HCT116 (cell line): ENCODE data around the gene FAM124B. TPM values are rescaled to one million over a fixed set of nuclear protein-coding genes. Genes with fewer than 3 reads are reported as not detected.

Experiments used
- ATAC-seq: fragments of 200-7000 bp; cut with Tn5 transposase; 2 replicates; pipeline ENCODE4 v1.9.1; 2020; ENCODE audit warnings: mild to moderate bottlenecking, moderate library complexity
- BruUV-seq: library from RNA; stranded (reverse); fragments of 400-500 nt; replicated peaks from 2 replicates; lab custom pipeline; 2021; lab: Mats Ljungman, UMichigan
- CTCF ChIA-PET: fragments of 300-600 bp; sonication (Branson Sonifier 250); formaldehyde crosslinking; loops from one replicate; lab custom pipeline; 2021; ENCODE audit warnings: antibody characterized with exemption; lab: Charles Lee
- POLR2A ChIA-PET: fragments of 300-600, 350-600 bp; sonication (Branson Sonifier 250); formaldehyde crosslinking; loops from one replicate; lab custom pipeline; 2021; ENCODE audit warnings: antibody characterized with exemption; lab: Charles Lee
- RAD21 ChIA-PET, 2 experiments: fragments of 300-600 bp; sonication (Branson Sonifier 250); formaldehyde crosslinking; loops; one replicate each; lab custom pipeline; 2023; ENCODE audit warnings: low total read pairs in 2 of 2; ENCODE audit not compliant: uncharacterized antibody in 2 of 2, unreplicated experiment in 2 of 2, low non-redundant PET in 1 of 2; lab: Charles Lee
- DNase-seq: peaks from one replicate; pipeline ENCODE4 v3.0.0-alpha.2; 2010; ENCODE audit warnings: low read depth, low spot score
- H2AFZ ChIP-seq: fragments of 200-600 bp; shearing (Covaris generic), sonication (generic); 2 replicates; pipeline ENCODE4 v1.6.1; 2017; ENCODE audit warnings: low read depth, mixed run types, mixed read lengths, antibody characterized with exemption, low read length; ENCODE audit not compliant: poor library complexity, severe bottlenecking
- H3K27ac ChIP-seq: 2 replicates; pipeline ENCODE4 v1.5.1; 2012; ENCODE audit warnings: low read depth, low read length
- H3K27me3 ChIP-seq: fragments of 200-600 bp; sonication (generic); 2 replicates; pipeline ENCODE4 v1.6.1; 2016; ENCODE audit warnings: mixed run types, low read length, mixed read lengths; ENCODE audit not compliant: insufficient read depth
- H3K36me3 ChIP-seq, 2 experiments: fragments of 200-500 bp in 1 of 2; fragments of 200-600 bp in 1 of 2; sonication (Bioruptor generic) in 1 of 2; sonication (generic) in 1 of 2; 2 replicates each; pipeline versions ENCODE4 v1.5.1 to v1.6.1; 2014 to 2016; ENCODE audit warnings: low read length in 2 of 2, inconsistent platforms in 1 of 2, mixed read lengths in 1 of 2, mixed run types in 1 of 2; ENCODE audit not compliant: insufficient read depth in 2 of 2, control insufficient read depth in 1 of 2
- H3K4me1 ChIP-seq, 2 experiments: fragments of 200-600 bp in 1 of 2; sonication (generic) in 1 of 2; 2 replicates each; pipeline versions ENCODE4 v1.5.1 to v1.6.1; 2012 to 2017; ENCODE audit warnings: low read length in 2 of 2, inconsistent platforms in 1 of 2, mild to moderate bottlenecking in 1 of 2, mixed read lengths in 1 of 2, mixed run types in 1 of 2, moderate library complexity in 1 of 2; ENCODE audit not compliant: insufficient read depth in 2 of 2, control insufficient read depth in 1 of 2
- H3K4me2 ChIP-seq: fragments of 200-600 bp; sonication (generic); 2 replicates; pipeline ENCODE4 v1.6.1; 2017; ENCODE audit warnings: mixed run types, low read length, mixed read lengths
- H3K4me3 ChIP-seq, 2 experiments: fragments of 200-600 bp in 1 of 2; sonication (generic) in 1 of 2; replicated peaks in 1 of 2; 2 replicates each; pipeline ENCODE4 v1.5.1; 2011 to 2016; ENCODE audit warnings: low read length in 2 of 2, control low read depth in 1 of 2, low read depth in 1 of 2, mild to moderate bottlenecking in 1 of 2, mixed read lengths in 1 of 2, mixed run types in 1 of 2
- H3K79me2 ChIP-seq: fragments of 200-600 bp; sonication (generic); 2 replicates; pipeline ENCODE4 v1.6.1; 2017; ENCODE audit warnings: mild to moderate bottlenecking, mixed run types, low read length, moderate library complexity, mixed read lengths; ENCODE audit not compliant: insufficient read depth
- H3K9ac ChIP-seq: fragments of 200-600 bp; sonication (generic); 2 replicates; pipeline ENCODE4 v1.6.1; 2016; ENCODE audit warnings: low read length, mixed read lengths
- H3K9me2 ChIP-seq: fragments of 200-600 bp; sonication (generic), shearing (Covaris generic); 2 replicates; pipeline ENCODE4 v1.6.1; 2017; ENCODE audit warnings: mixed run types, mild to moderate bottlenecking, moderate library complexity; ENCODE audit not compliant: insufficient read depth
- H3K9me3 ChIP-seq, 2 experiments: fragments of 200-500 bp in 1 of 2; fragments of 200-600 bp in 1 of 2; sonication (Bioruptor generic) in 1 of 2; sonication (generic) in 1 of 2; 2 replicates each; pipeline ENCODE4 v1.6.1; 2014 to 2017; ENCODE audit warnings: low read length in 2 of 2, mixed read lengths in 2 of 2, inconsistent platforms in 1 of 2, low read depth in 1 of 2, mild to moderate bottlenecking in 1 of 2, mixed run types in 1 of 2, moderate library complexity in 1 of 2; ENCODE audit not compliant: control insufficient read depth in 1 of 2, insufficient read depth in 1 of 2
- H4K20me1 ChIP-seq: fragments of 200-600 bp; sonication (generic), shearing (Covaris generic); 2 replicates; pipeline ENCODE4 v1.6.1; 2017; ENCODE audit warnings: mixed run types, mild to moderate bottlenecking, moderate library complexity; ENCODE audit not compliant: insufficient read depth
- ATF3 ChIP-seq: IDR thresholded peaks from 2 replicates; pipeline ENCODE4 v1.6.1; 2012
- CBX3 ChIP-seq: IDR thresholded peaks from 2 replicates; pipeline ENCODE4 v1.6.1; 2012; ENCODE audit warnings: low read depth
- CTCF ChIP-seq, 3 experiments: fragments of 200-600 bp in 1 of 3; sonication (generic) in 1 of 3; IDR thresholded peaks in 2 of 3; conservative IDR thresholded peaks in 1 of 3; 2 replicates each; pipeline ENCODE4 v1.5.1; 2012 to 2017; ENCODE audit warnings: low read depth in 2 of 3, low read length in 2 of 3, antibody characterized with exemption in 1 of 3, borderline replicate concordance in 1 of 3, control low read depth in 1 of 3, mild to moderate bottlenecking in 1 of 3, mixed read lengths in 1 of 3, mixed run types in 1 of 3, moderate library complexity in 1 of 3; ENCODE audit not compliant: insufficient read depth in 1 of 3
- ELF1 ChIP-seq: IDR thresholded peaks from 2 replicates; pipeline ENCODE4 v1.6.1; 2012; ENCODE audit warnings: low read depth, borderline replicate concordance
- EZH2phosphoT487 ChIP-seq: fragments of 200-600 bp; IDR thresholded peaks from 2 replicates; pipeline ENCODE4 v1.6.1; 2018; ENCODE audit warnings: antibody characterized with exemption, borderline replicate concordance
- FOSL1 ChIP-seq: IDR thresholded peaks from 2 replicates; pipeline ENCODE4 v1.6.1; 2012; ENCODE audit warnings: low read depth
- JUND ChIP-seq: IDR thresholded peaks from 2 replicates; pipeline ENCODE4 v1.6.1; 2012
- MAX ChIP-seq: IDR thresholded peaks from 2 replicates; pipeline ENCODE4 v1.6.1; 2012
- POLR2A ChIP-seq: IDR thresholded peaks from 2 replicates; pipeline ENCODE4 v1.7.0; 2011; ENCODE audit warnings: borderline replicate concordance; ENCODE audit not compliant: insufficient read depth, insufficient read length; ENCODE audit errors: extremely low read depth
- RAD21 ChIP-seq: IDR thresholded peaks from 2 replicates; pipeline ENCODE4 v1.6.1; 2012; ENCODE audit warnings: low read depth, mild to moderate bottlenecking
- REST ChIP-seq: IDR thresholded peaks from 2 replicates; pipeline ENCODE4 v1.6.1; 2012; ENCODE audit warnings: low read depth
- SP1 ChIP-seq: IDR thresholded peaks from 2 replicates; pipeline ENCODE4 v1.6.1; 2012; ENCODE audit warnings: low read depth
- YY1 ChIP-seq: IDR thresholded peaks from 2 replicates; pipeline ENCODE4 v1.6.1; 2011; ENCODE audit warnings: low read length, low read depth, moderate library complexity, mild to moderate bottlenecking; ENCODE audit not compliant: insufficient replicate concordance; ENCODE audit errors: extremely low read depth
- ZBTB33 ChIP-seq: IDR thresholded peaks from 2 replicates; pipeline ENCODE4 v1.6.1; 2011; ENCODE audit warnings: mild to moderate bottlenecking, low read length, moderate library complexity; ENCODE audit not compliant: insufficient replicate concordance; ENCODE audit errors: extremely low read depth
- ZFX ChIP-seq: fragments of 450-650 bp; IDR thresholded peaks from 2 replicates; pipeline ENCODE4 v1.6.1; 2017
- ZNF274 ChIP-seq: fragments of 200-500 bp; sonication (Bioruptor generic); IDR thresholded peaks from 2 replicates; pipeline ENCODE4 v1.6.1; 2014; ENCODE audit warnings: mild to moderate bottlenecking, low read depth, low read length, inconsistent platforms
- intact Hi-C: fragments of 100-400 bp; cut with micrococcal nuclease; formaldehyde crosslinking; loops from 2 replicates; pipeline ENCODE4 v1.10.0; 2022
- total RNA-seq: library from RNA; stranded (reverse); gene quantifications from one replicate; pipeline ENCODE4 v1.2.1, GENCODE V29; 2021; ENCODE audit not compliant: unreplicated experiment

FAM124B gene
- total RNA-seq, 1 experiment from 2014 or later, result not detected

- H3K79me2 ChIP-seq, result no peaks in the 10 kb centered on the region
- TF ChIP-seq ZFX (no peak), ATF3 (no peak), POLR2A (no peak), MAX (no peak), RAD21 (no peak), ELF1 (no peak), JUND (no peak), ZBTB33 (no peak), CTCF (IDR thresholded peaks at IDR 0.05 in 2 of 3, conservative IDR thresholded peaks at IDR 0.05 in 1 of 3; ENCODE audit: borderline replicate concordance in 1 of 3, insufficient read depth in 1 of 3, low read depth in 2 of 3, low read length in 2 of 3) (no peak), EZH2phosphoT487 (no peak), YY1 (no peak), REST (no peak), FOSL1 (no peak), CBX3 (no peak), ZNF274 (no peak), SP1 (no peak)
- TF ChIP-seq, all 23 proteins: peak for 0
- Histone ChIP-seq H3K4me2 (no peak overlapping the region), H4K20me1 (no peaks in the 10 kb centered on the region), H3K36me3 (no peaks in the 10 kb centered on the region), H3K9ac (no peak overlapping the region), H3K9me2 (no peaks in the 10 kb centered on the region), H3K27me3 (no peaks in the 10 kb centered on the region), H3K4me3 (no peak overlapping the region), H3K9me3 (no peaks in the 10 kb centered on the region), H2AFZ (no peak overlapping the region), H3K27ac (no peak overlapping the region), H3K4me1 (no peaks in the 10 kb centered on the region)
- ChIA-PET CTCF (no interaction called here), POLR2A (no interaction called here), RAD21 (no interaction called here)
- ATAC-seq (no peak), DNase-seq (no peak)
- BruUV-seq, result no TSS peak
- intact Hi-C loops, result no loop called here
These were observed 73.1 kb downstream of the FAM124B start for GRCh38 chr2:224328798-224329197.
